GM19372 (cell line): ENCODE data around the gene SOX6.

Experiments used
- ATAC-seq: cut with Tn5 transposase; IDR thresholded peaks from one replicate; pipeline ENCODE4 v1.9.1; 2021; ENCODE audit warnings: mild to moderate bottlenecking, low read depth, moderate library complexity; ENCODE audit not compliant: unreplicated experiment

Gene SOX6

DNA sequence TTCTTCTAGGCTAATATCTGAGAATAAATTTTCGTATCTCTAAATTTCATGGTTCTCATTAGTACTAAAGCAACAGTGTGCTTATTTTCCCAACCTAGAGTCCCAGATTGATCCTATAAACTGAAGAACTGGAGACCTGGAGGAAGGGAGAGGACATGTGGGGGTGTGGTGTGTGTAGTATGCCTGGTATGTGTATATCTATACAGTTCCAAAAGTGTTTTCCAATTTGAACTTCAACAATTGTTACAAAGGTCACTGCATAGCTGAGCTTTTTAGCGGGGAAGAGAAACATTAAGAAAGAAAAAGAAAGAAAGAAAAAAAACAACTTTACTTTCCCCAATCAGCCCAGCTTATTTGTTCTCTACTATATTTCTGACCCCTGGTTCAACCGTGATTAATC, 152.1 kb downstream of the SOX6 start:
- ATAC-seq, result no peak

DNA sequence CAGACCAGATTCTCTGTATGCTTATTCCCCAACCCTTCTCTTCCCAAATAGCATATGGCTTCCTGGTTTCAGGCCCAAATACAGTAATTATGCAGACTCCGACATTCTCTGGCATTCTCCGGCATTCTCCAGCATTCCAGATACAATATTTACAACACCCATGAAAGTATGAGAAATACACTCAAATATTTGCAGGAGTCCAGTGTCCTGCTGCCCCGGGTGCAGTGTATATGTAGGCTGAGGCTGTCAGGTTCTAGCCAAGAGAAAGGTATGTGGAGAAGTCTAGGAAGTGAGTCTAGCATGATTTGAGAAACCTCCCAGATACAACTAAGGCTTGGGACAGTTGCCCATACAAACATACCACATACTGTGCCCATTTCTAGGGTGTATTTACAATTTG, 160.7 kb downstream of the SOX6 start:
- no peak for ATAC-seq

DNA sequence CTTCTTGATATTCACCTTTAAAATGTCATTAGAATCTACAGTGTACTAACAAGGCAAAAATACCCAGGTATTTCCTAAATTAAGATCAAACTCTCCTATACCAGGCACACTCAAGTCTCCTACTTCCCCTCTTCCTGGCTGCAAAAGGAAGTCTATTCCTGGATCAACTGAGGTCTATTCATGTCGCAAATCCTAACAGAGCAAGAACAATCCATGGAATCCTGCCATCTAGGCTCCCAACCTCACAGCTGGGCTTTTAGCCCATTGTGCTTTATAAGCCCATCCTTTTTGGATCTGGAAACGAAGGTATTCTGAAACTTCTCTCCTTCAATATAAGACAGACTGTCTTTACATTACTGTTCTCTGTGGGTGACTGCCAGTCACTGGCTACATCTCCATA, 161.8 kb downstream of the SOX6 start:
- no peak for ATAC-seq

DNA sequence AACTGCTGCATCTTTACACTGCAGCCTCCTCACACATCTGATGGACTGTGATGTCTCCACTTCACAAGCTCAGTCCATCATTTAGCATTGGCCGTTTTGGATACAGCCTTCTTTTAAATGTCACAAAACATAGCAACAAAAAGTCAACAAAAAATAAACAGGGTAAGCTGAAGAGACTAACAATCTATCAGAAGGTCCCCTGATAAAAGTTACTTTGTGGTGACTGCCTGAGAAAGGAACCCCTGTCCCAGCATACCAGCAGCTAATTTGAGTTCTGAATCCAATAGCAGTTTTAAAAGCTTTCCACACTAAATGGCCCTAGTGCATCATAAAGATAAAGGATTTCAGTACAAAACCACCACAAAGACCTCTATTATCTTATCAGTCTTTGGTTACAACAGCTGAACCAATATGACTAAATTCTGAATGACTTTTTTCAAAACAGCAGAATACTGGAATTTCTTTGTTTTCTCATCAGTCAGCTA, 162.4 kb downstream of the SOX6 start:
- ATAC-seq, result no peak

DNA sequence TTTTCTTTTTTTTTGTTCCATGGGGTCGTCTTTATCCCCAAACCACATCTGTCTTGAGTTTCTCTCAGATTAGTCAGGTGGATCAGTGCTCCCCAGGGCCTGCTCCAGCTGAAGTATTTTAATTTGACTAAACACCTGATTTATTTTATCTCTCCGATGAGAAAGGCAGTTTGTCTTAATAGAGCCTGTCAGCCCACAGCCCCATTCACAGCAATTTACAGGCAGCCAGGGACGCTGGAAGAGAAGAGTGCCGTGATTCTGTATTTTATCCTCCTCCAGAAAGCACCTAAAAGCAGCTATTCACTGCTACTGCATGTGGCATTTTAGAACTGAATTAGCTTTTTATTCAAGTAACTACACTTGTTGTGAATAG, 164.5 kb downstream of the SOX6 start:
- ATAC-seq, result no peak

DNA sequence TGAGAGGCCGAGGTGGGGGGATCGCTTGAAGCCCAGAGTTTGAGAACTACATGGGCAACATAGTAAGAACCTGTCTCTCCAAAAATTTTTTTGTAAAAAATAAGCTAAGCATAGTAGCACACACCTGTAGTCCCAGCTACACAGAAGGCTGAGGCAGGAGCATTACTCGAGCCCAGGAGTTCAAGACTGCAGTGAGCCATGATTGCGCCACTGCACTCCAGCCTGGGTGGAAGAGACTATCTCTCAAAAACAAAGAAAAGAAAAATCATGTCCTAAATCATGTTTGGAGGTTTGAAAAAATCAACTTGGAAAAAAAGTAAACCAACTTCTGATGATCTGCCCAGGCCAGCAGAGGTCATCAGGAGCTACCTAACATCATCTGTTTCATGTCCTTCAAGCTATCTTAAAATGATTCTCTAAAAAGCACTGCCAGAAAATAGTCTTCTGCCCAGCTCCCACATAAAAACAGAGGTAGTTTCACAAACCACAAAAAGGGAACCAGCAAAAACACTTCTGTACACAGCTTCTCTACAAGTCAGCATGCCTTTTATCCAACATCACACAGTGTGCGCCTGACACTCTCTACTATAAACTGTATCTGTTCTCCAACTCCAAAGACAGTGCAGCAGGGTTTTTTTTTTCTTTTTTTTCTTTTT, 165.0 kb downstream of the SOX6 start:
- ATAC-seq, result no peak

DNA sequence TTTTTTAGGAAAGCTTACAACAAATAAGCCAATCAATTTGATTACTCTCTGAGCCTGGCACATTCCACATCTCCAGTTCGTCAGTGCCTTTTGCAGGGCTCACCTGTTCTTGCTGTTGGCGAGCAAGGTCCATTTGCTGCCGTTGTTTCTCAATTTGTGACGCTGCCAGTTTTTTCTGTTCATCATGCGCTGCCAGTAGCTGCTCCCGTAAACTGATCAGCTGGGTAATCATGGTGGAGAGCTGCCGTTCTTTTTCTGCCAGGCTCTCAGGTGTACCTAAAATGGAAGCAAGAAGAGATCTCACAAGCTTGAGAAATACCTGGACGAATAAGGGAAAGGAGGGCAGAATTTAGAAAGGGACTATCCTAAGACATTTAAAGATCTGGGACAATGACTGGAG, 169.7 kb downstream of the SOX6 start:
- no peak for ATAC-seq

DNA sequence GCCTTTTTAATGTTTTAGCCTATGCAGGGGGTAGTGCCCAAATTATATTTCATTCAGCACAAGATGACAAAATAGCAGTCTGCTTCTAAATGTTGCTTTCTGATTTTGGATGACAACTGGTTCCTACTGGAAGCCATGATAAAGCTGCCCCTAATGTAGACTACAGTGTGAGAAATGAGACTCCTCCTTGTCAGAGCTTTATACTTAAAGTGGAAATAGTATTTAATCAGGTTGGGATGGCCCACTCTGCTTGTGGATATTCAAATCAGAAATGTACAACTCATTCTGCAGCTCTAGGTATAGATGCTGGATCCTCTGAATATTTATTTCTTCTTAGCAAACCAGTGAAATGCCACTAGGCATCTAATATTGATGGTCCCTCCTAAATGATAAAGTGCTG, 171.3 kb downstream of the SOX6 start:
- no peak for ATAC-seq

DNA sequence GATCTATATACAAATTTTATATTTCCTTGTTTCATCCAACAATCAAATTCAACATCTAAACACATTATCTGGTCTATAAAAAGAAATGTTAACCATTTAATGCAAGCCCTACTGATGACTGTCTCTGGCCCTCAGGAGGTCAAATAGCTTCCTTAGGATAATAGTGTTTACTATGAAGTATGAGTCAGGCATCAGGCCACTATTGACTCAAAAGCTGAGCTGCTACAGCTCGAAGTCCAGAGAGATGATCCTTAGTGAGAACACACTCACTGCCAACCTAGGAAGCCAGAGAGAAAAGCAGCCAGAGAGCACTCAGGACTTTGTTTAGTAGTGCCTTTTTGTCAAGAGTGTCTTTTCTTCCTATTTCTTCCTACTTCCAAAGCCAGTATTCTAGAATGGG, 171.8 kb downstream of the SOX6 start:
- ATAC-seq, result no peak

DNA sequence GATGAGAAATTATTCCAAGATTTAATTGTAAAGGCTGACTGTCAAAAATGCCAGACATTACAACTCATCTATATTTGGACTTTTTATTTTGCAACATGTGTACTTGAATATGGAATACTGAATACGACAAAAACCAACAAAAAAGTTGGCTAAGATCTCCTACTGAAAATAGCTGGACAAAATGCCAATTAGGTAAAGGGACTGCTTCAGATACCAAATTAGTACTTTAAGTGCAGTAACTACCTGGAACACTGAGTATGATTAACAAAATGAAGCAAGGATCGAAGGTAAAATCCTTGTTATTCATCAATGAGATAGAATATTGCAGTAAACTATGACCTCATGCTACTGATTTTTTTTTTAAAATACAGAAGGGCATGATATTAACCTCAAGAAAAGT, 173.8 kb downstream of the SOX6 start:
- no peak for ATAC-seq

DNA sequence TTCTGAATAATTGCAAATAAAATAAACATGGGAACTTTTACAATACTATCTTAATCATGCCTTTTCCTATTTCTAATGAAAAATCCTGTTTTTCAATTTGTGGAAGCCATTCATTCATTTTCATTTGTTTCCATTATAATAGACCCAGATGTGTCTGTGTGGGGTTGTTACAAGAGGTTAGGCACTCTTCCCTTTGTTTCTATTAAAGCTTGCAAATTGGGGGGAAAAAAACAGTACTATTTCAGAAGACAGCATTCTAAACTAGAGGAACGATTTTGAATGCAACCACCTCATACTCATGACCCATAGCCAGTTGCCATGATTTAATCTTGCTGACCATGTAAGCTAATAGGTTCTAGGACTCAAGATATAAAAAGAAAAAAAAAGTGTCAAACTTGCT, 175.5 kb downstream of the SOX6 start:
- ATAC-seq, result no peak

DNA sequence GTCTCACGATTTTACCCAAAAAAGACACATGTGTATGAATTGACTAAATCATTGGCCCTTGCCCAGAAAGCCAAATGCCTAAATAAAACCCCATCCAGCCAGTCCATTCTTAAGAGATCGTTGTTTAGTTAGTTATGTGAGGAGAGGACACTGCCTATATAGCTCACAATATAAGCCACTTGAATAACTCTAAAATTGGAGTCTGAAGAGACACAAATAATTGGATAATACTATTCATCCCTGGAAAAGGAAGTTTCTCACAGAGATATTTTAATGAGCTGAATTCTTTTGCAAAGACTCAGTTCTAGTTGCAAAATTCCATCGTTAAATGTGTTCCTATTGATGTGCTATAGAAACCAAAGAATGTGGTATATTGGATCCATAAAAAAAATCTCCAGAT, 176.7 kb downstream of the SOX6 start:
- ATAC-seq, result no peak

DNA sequence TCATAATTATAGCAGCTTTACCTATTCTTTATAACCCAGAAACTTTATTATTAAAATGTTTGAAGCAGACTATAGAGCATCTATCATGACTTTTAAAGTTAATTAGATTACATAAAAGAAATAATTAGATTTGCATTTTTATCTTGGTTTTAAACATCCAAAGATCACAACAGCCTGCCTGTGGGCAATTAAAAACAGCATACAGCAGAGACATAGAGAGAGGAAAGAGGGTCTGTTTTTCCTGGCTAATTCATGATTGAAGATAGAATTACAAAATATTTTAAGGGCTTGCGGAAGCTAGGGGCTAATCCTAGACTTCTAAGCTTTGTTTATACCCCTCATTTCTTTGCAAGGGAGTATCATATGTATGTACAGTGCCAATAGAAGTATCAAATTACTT, 178.1 kb downstream of the SOX6 start:
- ATAC-seq, result no peak

DNA sequence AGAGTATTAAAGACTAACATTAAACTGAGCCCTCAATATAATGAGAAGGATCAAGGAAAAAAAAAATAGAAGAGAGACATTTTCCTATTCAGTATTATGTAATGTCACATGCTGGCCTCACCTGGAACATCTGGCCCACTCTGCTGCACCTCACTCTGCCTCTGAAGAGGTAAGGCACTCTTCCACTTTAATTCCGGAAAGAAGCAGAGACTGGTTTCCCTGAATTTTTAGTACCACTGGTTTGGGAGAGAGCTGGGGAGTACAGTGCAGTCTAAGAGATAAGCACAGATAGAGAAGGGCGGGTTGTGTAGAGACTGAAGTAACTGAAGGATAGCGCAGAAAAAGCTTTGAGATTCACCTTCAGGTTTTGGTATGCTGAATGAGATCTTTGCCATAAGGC, 178.7 kb downstream of the SOX6 start:
- no peak for ATAC-seq

DNA sequence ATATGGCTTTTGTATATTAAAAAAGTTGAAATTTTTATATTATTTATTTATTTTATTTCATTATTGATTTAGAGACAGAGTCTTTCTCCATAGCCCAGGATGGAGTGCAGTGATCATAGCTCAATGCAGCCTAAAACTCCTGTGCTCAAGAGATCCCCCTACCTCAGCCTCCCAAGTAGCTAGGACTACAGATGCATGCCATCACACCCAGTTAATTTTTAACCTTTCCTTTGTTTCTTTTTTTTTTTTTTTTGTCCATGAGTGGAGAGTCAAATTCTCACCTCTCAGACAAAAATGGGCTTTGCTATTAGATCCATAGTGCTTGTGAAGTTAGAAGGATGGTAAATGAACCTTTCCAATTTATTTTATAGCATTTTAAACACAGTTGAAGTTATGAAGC, 182.5 kb downstream of the SOX6 start:
- no peak for ATAC-seq

DNA sequence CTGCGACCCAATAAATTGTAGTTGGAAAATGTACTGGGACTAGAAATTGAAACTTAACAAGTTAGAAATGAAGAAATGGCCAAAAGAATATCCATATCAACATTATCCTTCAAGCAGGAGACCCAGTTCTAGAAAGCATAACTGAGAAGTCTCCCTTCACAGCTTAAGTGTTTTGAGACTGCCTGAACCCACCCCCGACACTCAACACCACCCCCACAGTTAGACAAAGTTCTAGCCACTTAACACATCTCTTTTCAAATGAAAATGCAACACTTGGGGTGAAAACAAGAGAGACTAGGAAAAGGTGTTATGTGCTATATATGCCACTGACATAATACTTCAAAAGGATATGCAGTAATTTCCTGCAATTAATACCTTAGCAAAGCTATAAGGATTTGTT, 184.5 kb downstream of the SOX6 start:
- ATAC-seq, result no peak

DNA sequence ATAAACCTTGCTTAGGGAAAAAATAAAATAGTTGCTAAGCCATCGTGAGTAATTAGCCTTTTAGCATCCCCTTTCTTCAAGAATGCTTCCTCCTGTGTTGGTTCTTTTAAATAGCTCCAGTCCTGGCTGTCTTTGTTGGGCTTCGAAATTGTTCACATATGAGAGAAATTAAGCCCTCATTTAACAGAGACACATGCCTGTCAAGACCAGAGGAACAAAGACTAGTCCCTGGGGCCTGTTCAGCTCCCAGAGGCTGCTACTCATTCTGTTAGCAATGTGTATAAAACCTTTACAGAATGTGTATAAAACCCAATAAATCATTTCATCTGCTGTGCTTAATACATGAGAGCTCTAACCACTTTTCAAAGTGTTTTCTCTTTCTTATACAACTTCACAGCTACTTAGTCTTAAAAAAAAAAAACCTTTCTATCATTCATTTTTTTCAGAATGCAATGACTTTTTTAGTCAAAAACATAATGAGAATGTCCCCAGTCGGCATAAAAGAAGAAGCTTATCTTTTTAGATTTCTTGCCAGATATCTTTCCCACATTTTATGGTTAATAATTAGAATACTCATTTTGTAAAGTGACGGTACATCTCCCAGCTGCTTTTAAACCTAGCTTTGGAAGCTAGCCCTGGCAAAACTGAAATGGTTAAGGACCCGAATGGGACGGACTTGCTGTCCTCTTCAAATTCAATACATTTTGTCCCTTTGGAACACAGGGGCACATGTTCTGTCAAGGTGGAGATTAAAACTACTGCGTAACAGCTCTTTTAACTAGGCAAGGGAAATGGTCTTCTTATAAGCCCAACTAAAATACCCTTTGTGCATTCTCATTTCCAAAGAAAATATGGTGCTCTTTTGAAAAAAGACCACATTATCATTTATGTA, 186.1 kb downstream of the SOX6 start:
- ATAC-seq, result no peak

DNA sequence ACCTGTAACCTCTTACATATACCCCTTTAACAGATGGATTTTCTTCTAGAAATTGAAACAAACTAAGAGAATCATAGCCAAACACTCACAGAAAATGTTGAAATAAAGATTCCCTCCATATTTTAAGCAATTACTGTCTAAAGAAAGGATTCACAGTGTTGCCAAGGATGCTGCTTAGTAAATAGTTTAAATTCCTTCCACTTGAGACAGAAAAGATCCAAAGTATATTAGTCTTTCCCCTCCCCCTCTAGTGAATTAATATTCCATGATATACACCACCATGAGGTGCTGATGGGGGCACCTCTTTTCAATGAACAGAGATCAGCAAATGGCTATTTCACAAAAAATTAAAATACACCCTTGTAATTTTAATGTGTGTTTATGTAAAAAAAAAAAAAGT, 186.8 kb downstream of the SOX6 start:
- no peak for ATAC-seq

DNA sequence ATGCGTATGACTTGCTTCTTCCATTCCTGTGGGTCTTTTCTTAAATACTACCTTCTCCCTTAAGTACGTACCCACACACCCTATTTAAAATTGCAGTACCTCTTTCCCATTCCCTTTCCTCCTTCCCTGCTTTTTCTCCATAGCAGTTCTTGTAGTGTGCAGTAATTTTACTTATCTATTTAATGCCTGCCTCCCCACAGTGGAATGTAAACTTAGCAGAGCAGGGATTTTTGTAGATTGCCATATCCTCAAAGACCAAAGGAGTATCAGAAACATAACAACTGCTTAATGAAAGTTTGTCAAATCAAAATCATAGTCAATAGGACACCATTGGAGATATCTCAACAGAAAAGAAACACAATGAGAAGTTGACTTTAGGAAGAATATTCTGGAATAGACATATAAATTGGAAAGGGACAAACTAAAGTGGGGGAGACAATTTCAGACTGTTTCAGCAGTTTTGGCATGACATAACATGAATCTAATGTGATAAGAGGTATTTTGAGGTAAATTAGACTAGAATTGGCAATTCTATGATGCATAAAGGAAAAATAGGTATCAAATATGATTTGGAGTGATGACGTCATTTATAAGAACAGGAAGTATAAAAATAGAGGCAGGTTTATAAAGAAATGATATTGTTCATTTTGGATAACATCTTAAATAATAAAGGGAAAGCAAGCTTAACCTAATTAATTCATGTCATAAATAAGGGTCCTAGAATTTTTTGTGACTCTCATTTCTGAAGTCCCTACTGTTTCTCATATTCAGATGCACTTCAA, 188.4 kb downstream of the SOX6 start:
- no peak for ATAC-seq

DNA sequence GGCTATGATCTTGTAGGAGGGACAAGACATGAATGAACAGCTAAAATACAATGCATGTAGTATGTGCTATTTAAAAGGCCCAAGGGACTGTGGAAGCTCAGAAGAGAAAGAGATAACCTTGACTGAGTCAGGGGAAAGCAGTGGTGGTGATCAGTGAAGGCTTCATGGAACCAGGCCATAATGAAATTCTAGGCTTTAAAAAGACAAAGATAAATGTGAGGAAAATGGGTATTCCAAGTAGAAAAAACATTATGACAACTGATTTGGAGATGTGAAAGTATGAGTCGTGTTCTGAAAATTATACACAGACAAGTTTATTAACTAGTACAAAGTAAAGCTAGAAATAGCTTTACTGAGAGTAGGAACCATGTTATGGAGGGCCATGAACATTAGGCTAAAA, 189.8 kb downstream of the SOX6 start:
- no peak for ATAC-seq

DNA sequence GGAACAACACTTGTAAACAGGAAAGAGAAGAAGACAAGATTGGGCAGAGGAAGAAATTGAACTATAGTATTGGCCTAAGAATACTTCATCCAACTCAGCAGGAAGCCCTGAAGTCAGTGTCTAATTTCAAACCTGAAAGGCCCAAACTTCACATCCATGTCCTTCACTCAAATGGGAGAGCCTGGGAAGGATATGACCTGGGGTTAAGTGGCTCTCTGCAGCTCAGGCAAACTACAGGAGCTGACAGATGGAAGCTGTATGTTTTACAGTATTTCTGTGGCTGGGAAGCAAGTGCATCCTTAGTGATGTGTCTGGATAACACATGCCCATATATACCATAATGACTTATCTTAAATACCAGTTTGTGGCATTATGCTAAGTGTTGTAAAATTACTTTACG, 196.2 kb downstream of the SOX6 start:
- ATAC-seq, result no peak
